Esophagus squamous epithelium (tissue), 4 donors: ENCODE data around the gene RAB17.

Source experiments
- POLR2A ChIP-seq, 4 donors: fragments of 450-650 bp; IDR thresholded peaks; one replicate each; pipeline ENCODE4 v1.6.1; 2017; ENCODE audit warnings: antibody characterized with exemption in 4 of 4, mild to moderate bottlenecking in 4 of 4, moderate library complexity in 3 of 4
- TF ChIP-seq, protein P1 (sequence below), 6 experiments: fragments of 450-650 bp in 4 of 6; fragments of 200-600 bp in 2 of 6; sonication (generic) in 2 of 6; IDR thresholded peaks; one replicate each; pipeline ENCODE4 v1.5.1; 2016 to 2019; ENCODE audit warnings: antibody characterized with exemption in 6 of 6, mild to moderate bottlenecking in 4 of 6, moderate library complexity in 4 of 6

GRCh38 chr2:237551071-237551574 lies 39.4 kb downstream of the RAB17 start:
- TF ChIP-seq, protein P1, sequence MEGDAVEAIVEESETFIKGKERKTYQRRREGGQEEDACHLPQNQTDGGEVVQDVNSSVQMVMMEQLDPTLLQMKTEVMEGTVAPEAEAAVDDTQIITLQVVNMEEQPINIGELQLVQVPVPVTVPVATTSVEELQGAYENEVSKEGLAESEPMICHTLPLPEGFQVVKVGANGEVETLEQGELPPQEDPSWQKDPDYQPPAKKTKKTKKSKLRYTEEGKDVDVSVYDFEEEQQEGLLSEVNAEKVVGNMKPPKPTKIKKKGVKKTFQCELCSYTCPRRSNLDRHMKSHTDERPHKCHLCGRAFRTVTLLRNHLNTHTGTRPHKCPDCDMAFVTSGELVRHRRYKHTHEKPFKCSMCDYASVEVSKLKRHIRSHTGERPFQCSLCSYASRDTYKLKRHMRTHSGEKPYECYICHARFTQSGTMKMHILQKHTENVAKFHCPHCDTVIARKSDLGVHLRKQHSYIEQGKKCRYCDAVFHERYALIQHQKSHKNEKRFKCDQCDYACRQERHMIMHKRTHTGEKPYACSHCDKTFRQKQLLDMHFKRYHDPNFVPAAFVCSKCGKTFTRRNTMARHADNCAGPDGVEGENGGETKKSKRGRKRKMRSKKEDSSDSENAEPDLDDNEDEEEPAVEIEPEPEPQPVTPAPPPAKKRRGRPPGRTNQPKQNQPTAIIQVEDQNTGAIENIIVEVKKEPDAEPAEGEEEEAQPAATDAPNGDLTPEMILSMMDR (IDR thresholded peaks at IDR 0.05) = no peak
- no peak for TF ChIP-seq POLR2A (IDR thresholded peaks at IDR 0.05)
